NCI-H1105 treated with DMSO at 0.1 percent for 48 hours (cell line): ENCODE data around the gene HVCN1.

Experiments used
- DNase-seq: peaks from one replicate; lab custom pipeline; 2025; lab: John Stamatoyannopoulos, UW

The HVCN1 gene

GRCh38 chr12:110699591-110700445 lies 10.9 kb upstream of the HVCN1 start:
- DNase-seq: no peak

- peak; percentile 12 for DNase-seq
Measured at GRCh38 chr12:110698171-110698902, 9.4 kb upstream of the HVCN1 start.

- no peak for DNase-seq
Measured at GRCh38 chr12:110697236-110697635, 8.3 kb upstream of the HVCN1 start.

- DNase-seq: no peak
Measured at GRCh38 chr12:110696283-110696682, 7.4 kb upstream of the HVCN1 start.

GRCh38 chr12:110694330-110694901 lies 5.5 kb upstream of the HVCN1 start:
- no peak for DNase-seq

GRCh38 chr12:110693731-110694130 lies 4.8 kb upstream of the HVCN1 start:
- no peak for DNase-seq

- DNase-seq: no peak
Measured at GRCh38 chr12:110690127-110690430, 1.2 kb upstream of the HVCN1 start.

- DNase-seq: no peak
Measured at GRCh38 chr12:110689281-110690126, 589 bp upstream of the HVCN1 start.

- DNase-seq: no peak
Measured at GRCh38 chr12:110687396-110688169, 1.3 kb downstream of the HVCN1 start.

- no peak for DNase-seq
Measured at GRCh38 chr12:110686294-110686903, 2.5 kb downstream of the HVCN1 start.

GRCh38 chr12:110684312-110684836 lies 4.5 kb downstream of the HVCN1 start:
- no peak for DNase-seq

GRCh38 chr12:110683888-110684287 lies 5.0 kb downstream of the HVCN1 start:
- no peak for DNase-seq

- DNase-seq: no peak
Measured at GRCh38 chr12:110680032-110680431, 8.9 kb downstream of the HVCN1 start.

- no peak for DNase-seq
Measured at GRCh38 chr12:110679201-110679600, 9.7 kb downstream of the HVCN1 start.

GRCh38 chr12:110677982-110678381 lies 10.9 kb downstream of the HVCN1 start:
- no peak for DNase-seq

- DNase-seq: no peak
Measured at GRCh38 chr12:110677206-110677911, 11.6 kb downstream of the HVCN1 start.

GRCh38 chr12:110676171-110676570 lies 12.7 kb downstream of the HVCN1 start:
- DNase-seq: no peak

- no peak for DNase-seq
Measured at GRCh38 chr12:110670161-110670701, 18.7 kb downstream of the HVCN1 start.

- no peak for DNase-seq
Measured at GRCh38 chr12:110669193-110669502, 19.8 kb downstream of the HVCN1 start.
